Measurements from ENCODE around the gene ELL. TPM values are rescaled to one million over a fixed set of nuclear protein-coding genes. Genes with fewer than 3 reads are reported as not detected.

ELL gene
- total and polyA plus RNA-seq, 9 of the 15 experiments (the other 6 are each of a cell fraction or from before 2014, with no cell fraction given): 0.24 to 22.5 (median 4.1) TPM

- Histone ChIP-seq H3K9me3 (replicated peaks; ENCODE audit: control insufficient read depth, insufficient read depth, low read depth, low read length) (no peaks in the 10 kb centered on the region), H3K9me1 (ENCODE audit: control insufficient read depth, insufficient read depth, low read length) (peaks cover 16% of the 10 kb centered on the region), H3K27ac (ENCODE audit: extremely low read depth, low read depth, low read length) (no peak overlapping the region), H4K20me1 (replicated peaks; ENCODE audit: control insufficient read depth, insufficient read depth, low read length) (peaks cover 75% of the 10 kb centered on the region), H3K4me2 (ENCODE audit: insufficient read depth, low read length) (no peak overlapping the region), H2AFZ (ENCODE audit: low read depth, low read length) (no peak overlapping the region), H3K4me1 (replicated peaks in 1 of 2; ENCODE audit: control insufficient read depth in 2 of 2, insufficient read depth in 2 of 2, low read length in 2 of 2) (peaks cover 33 to 68% of the 10 kb centered on the region in 2 experiments), H3K27me3 (ENCODE audit: control insufficient read depth in 2 of 2, insufficient read depth in 2 of 2, low read length in 2 of 2) (no peaks in the 10 kb centered on the region), H3K36me3 (ENCODE audit: control insufficient read depth, insufficient read depth, low read length) (no peaks in the 10 kb centered on the region), H3K79me2 (ENCODE audit: control insufficient read depth, insufficient read depth, low read length) (peaks cover 90% of the 10 kb centered on the region), H3K9ac (ENCODE audit: insufficient read depth in 1 of 2, low read depth in 2 of 2, low read length in 2 of 2) (peak overlapping the region in 1 of 2 experiments; percentile 75; a peak in 2 of 4 replicates), H3K4me3 (no peak overlapping the region)
- in situ Hi-C loops (cut with MboI): no loop called here
- FAIRE-seq (no peak), ATAC-seq (peak; percentile 69), DNase-seq (ENCODE audit: extremely low read depth in 1 of 4, low spot score in 3 of 4) (peak; percentile 55 to 68 (median 63))
- ChIA-PET POLR2A (interaction anchor here (0.7 to 3.0 kb wide), 6 partner anchors 8 to 32 kb away, joined by 3 to 12 read pairs (median 4); no protein-coding TSS in a partner anchor), CTCF (ENCODE audit: low intra/inter-chr PET ratio) (no interaction called here)
- intact Hi-C loops (cut with micrococcal nuclease): loop anchor here (5.0 kb wide), 1 partner anchor 83 kb away; the partner anchor contains the start of gene UBA52
- 42% methylated on average over 20 of the region's 22 CpGs for WGBS (ENCODE audit: insufficient coverage, low coverage, missing lambda C conversion rate)
- BruUV-seq (replicated peaks): no TSS peak
- TF ChIP-seq CTBP1 (IDR thresholded peaks at IDR 0.05; ENCODE audit: borderline replicate concordance) (no peak), ZNF41 (CRISPR knock-in tag; conservative IDR thresholded peaks at IDR 0.05) (no peak), REST (IDR thresholded peaks at IDR 0.05; ENCODE audit: borderline replicate concordance) (peak; percentile 72), REST (CRISPR knock-in tag; IDR thresholded peaks at IDR 0.05; ENCODE audit: low read depth) (no peak), ZNF696 (CRISPR knock-in tag; conservative IDR thresholded peaks at IDR 0.05) (no peak), TCFL5 (CRISPR knock-in tag; conservative IDR thresholded peaks at IDR 0.05) (no peak), TFAP4 (CRISPR knock-in tag; IDR thresholded peaks at IDR 0.05; ENCODE audit: borderline replicate concordance) (no peak; the same call in 1 of the 2 replicates), E2F4 (CRISPR knock-in tag; IDR thresholded peaks at IDR 0.05; ENCODE audit: low read depth) (no peak), RAD21 (CRISPR knock-in tag; conservative IDR thresholded peaks at IDR 0.05 in 1 of 2, IDR thresholded peaks at IDR 0.05 in 1 of 2) (peak in 1 of 2 experiments; percentile 45; a peak in 3 of 4 replicates), ZNF140 (CRISPR knock-in tag; IDR thresholded peaks at IDR 0.05) (no peak), CREM (IDR thresholded peaks at IDR 0.05; ENCODE audit: low read depth) (0 out of 2 replicates have a peak, but pooled peaks have one; percentile 9)
Observed at GRCh38 chr19:18488838-18489626, 32.8 kb downstream of the ELL start.
